Small intestine (tissue), 7 donors: Measurements from ENCODE around the gene TAAR5. TPM values are rescaled to one million over a fixed set of nuclear protein-coding genes. Genes with fewer than 3 reads are reported as not detected.
"Not testable (repeated sequence)": the region's sequence is repeated elsewhere in the genome, so short reads cannot be mapped to it uniquely, and the experiment has no call there.

Experiments used
- DNase-seq, 2 donors: peaks; one replicate each; pipeline versions ENCODE4 v3.0.0 to v3.0.0-alpha.2; 2013
- FAIRE-seq: peaks from 2 replicates; lab custom pipeline; 2012; peaks lifted over from hg19 to GRCh38; lab: Jason Lieb, UNC
- H3K27ac ChIP-seq, 3 donors: one replicate each; pipeline ENCODE4 v1.5.1; 2013; ENCODE audit warnings: low read length in 2 of 3, mild to moderate bottlenecking in 2 of 3, control low read depth in 1 of 3, inconsistent platforms in 1 of 3, low read depth in 1 of 3, moderate library complexity in 1 of 3
- H3K27me3 ChIP-seq, 3 donors: one replicate each; pipeline ENCODE4 v1.6.1; 2013; ENCODE audit warnings: low read length in 3 of 3, inconsistent platforms in 1 of 3; ENCODE audit not compliant: control insufficient read depth in 3 of 3, insufficient read depth in 3 of 3
- H3K36me3 ChIP-seq, 3 donors: one replicate each; pipeline ENCODE4 v1.6.1; 2013; ENCODE audit warnings: low read length in 3 of 3, inconsistent platforms in 1 of 3, low read depth in 1 of 3, mild to moderate bottlenecking in 1 of 3, moderate library complexity in 1 of 3; ENCODE audit not compliant: control insufficient read depth in 3 of 3, insufficient read depth in 2 of 3
- H3K4me1 ChIP-seq, 3 donors: one replicate each; pipeline ENCODE4 v1.6.1; 2013; ENCODE audit warnings: low read length in 2 of 3, inconsistent platforms in 1 of 3, low read depth in 1 of 3, mild to moderate bottlenecking in 1 of 3, moderate library complexity in 1 of 3; ENCODE audit not compliant: control insufficient read depth in 3 of 3, insufficient read depth in 2 of 3
- H3K4me3 ChIP-seq, 3 donors: one replicate each; pipeline ENCODE4 v1.5.1; 2013; ENCODE audit warnings: low read length in 3 of 3, control low read depth in 1 of 3, inconsistent platforms in 1 of 3, low read depth in 1 of 3, mild to moderate bottlenecking in 1 of 3, moderate library complexity in 1 of 3
- H3K9me3 ChIP-seq, 2 donors: one replicate each; pipeline ENCODE4 v1.6.1; 2013; ENCODE audit warnings: low read depth in 1 of 2, low read length in 1 of 2; ENCODE audit not compliant: control insufficient read depth in 2 of 2, insufficient read depth in 1 of 2
- WGBS, 3 donors: extraction: QIAGEN DNeasy Blood & Tissue Kit; methylation state at CpG; one replicate each; pipeline ENCODE4 v1.1.7; 2013; 5-methylcytosine and 5-hydroxymethylcytosine counted together
- polyA plus RNA-seq, 4 donors: library from polyadenylated mRNA; stranded (reverse) in 3 of 4; unstranded in 1 of 4; fragments of 200-250 nt in 3 of 4; fragments of 120-200 nt in 1 of 4; gene quantifications; one replicate each; pipeline versions ENCODE4 v1.2.1 to v1.2.3, GENCODE V29; 2013
- donor health status: healthy with polysubstance abuse.
- donor health status: control.
- donor health status: control.
- donor health status: Bipolar disorder and iron deficiency.
- donor health status: healthy.

TAAR5 gene
- polyA plus RNA-seq, 4 donors: not detected

- FAIRE-seq (no peak), DNase-seq (no peak)
- H3K27me3 ChIP-seq: no peaks in the 10 kb centered on the region
- 32 to 71% (median 71%) methylated on average over 1 of the region's 1 CpG for WGBS, 3 donors
- no peak overlapping the region for H3K4me3 ChIP-seq
- peaks cover 0 to 7% (median 0%) of the 10 kb centered on the region in 3 donors for H3K4me1 ChIP-seq
- H3K27ac ChIP-seq: no peak overlapping the region
- H3K9me3 ChIP-seq: no peaks in the 10 kb centered on the region
- H3K36me3 ChIP-seq: no peaks in the 10 kb centered on the region
Measured at GRCh38 chr6:132616677-132617076, 27.1 kb upstream of the TAAR5 start.

GRCh38 chr6:132614554-132614953 is 25.0 kb upstream of the TAAR5 start:
- Histone ChIP-seq H3K27me3 (no peaks in the 10 kb centered on the region), H3K27ac (peak overlapping the region in 2 of 3 donors; percentile 49 to 76), H3K36me3 (peaks cover 0 to 2% (median 0%) of the 10 kb centered on the region in 3 donors), H3K9me3 (no peaks in the 10 kb centered on the region), H3K4me1 (peaks cover 3 to 14% (median 5%) of the 10 kb centered on the region in 3 donors), H3K4me3 (peak overlapping the region in 2 of 3 donors; percentile 7 to 53)
- FAIRE-seq (peak; percentile 55), DNase-seq (peak in 1 of 2 donors; percentile 75)
- 19 to 38% (median 25%) methylated on average over 7 of the region's 7 CpGs for WGBS, 3 donors

- WGBS, 3 donors: 9 to 46% (median 35%) methylated on average over 4 of the region's 4 CpGs
- Histone ChIP-seq H3K27ac (peak overlapping the region; percentile 21 to 64 (median 32)), H3K9me3 (peaks cover 0 to 8% of the 10 kb centered on the region in 2 donors), H3K4me3 (peak overlapping the region in 1 of 3 donors; percentile 44), H3K27me3 (no peaks in the 10 kb centered on the region), H3K4me1 (peaks cover 5 to 24% (median 7%) of the 10 kb centered on the region in 3 donors), H3K36me3 (peaks cover 0 to 2% (median 0%) of the 10 kb centered on the region in 3 donors)
- DNase-seq: peak; percentile 83 to 91
- no peak for FAIRE-seq
Measured at GRCh38 chr6:132612449-132613108, 23.0 kb upstream of the TAAR5 start.

- peaks cover 0 to 13% of the 10 kb centered on the region in 2 donors for H3K9me3 ChIP-seq
- FAIRE-seq (no peak), DNase-seq (no peak)
- H3K4me3 ChIP-seq: no peak overlapping the region
- H3K4me1 ChIP-seq: peaks cover 5 to 32% (median 11%) of the 10 kb centered on the region in 3 donors
- H3K36me3 ChIP-seq: peaks cover 0 to 2% (median 0%) of the 10 kb centered on the region in 3 donors
- H3K27me3 ChIP-seq: no peaks in the 10 kb centered on the region
- 90 to 94% (median 91%) methylated on average over 2 of the region's 2 CpGs for WGBS, 3 donors
- H3K27ac ChIP-seq: peak overlapping the region in 1 of 3 donors; percentile 64
Measured at GRCh38 chr6:132611616-132612015, 22.1 kb upstream of the TAAR5 start.

- H3K27ac ChIP-seq: peak overlapping the region in 2 of 3 donors; percentile 54 to 68
- WGBS, 3 donors: 16 to 67% (median 35%) methylated on average over 5 of the region's 5 CpGs
- no peaks in the 10 kb centered on the region for H3K27me3 ChIP-seq
- H3K4me1 ChIP-seq: peaks cover 8 to 32% (median 17%) of the 10 kb centered on the region in 3 donors
- H3K4me3 ChIP-seq: no peak overlapping the region
- H3K36me3 ChIP-seq: peaks cover 0 to 2% (median 2%) of the 10 kb centered on the region in 3 donors
- peaks cover 0 to 19% of the 10 kb centered on the region in 2 donors for H3K9me3 ChIP-seq
- peak; percentile 75 to 92 for DNase-seq
- FAIRE-seq: peak; percentile 96
Measured at GRCh38 chr6:132607544-132608233, 18.1 kb upstream of the TAAR5 start.

- H3K4me3 ChIP-seq: no peak overlapping the region
- peaks cover 0 to 2% (median 0%) of the 10 kb centered on the region in 3 donors for H3K36me3 ChIP-seq
- H3K27me3 ChIP-seq: no peaks in the 10 kb centered on the region
- DNase-seq (peak in 1 of 2 donors; percentile 49), FAIRE-seq (no peak)
- H3K27ac ChIP-seq: peak overlapping the region in 1 of 3 donors; percentile 11
- WGBS, 3 donors: 47 to 66% (median 62%) methylated on average over 8 of the region's 8 CpGs
- H3K4me1 ChIP-seq: peaks cover 3 to 19% (median 14%) of the 10 kb centered on the region in 3 donors
- peaks cover 0 to 19% of the 10 kb centered on the region in 2 donors for H3K9me3 ChIP-seq
Measured at GRCh38 chr6:132604635-132605152, 15.2 kb upstream of the TAAR5 start.

- not testable (repeated sequence) for FAIRE-seq
Measured at GRCh38 chr6:132600900-132601299, 11.4 kb upstream of the TAAR5 start.

GRCh38 chr6:132598473-132598872 is 8.9 kb upstream of the TAAR5 start:
- peaks cover 0 to 2% (median 0%) of the 10 kb centered on the region in 3 donors for H3K4me1 ChIP-seq
- H3K4me3 ChIP-seq: no peak overlapping the region
- no peaks in the 10 kb centered on the region for H3K9me3 ChIP-seq
- WGBS, 3 donors: 17 to 42% (median 39%) methylated on average over 3 of the region's 3 CpGs
- no peak overlapping the region for H3K27ac ChIP-seq
- no peaks in the 10 kb centered on the region for H3K36me3 ChIP-seq
- DNase-seq (peak; percentile 24 to 46), FAIRE-seq (no peak)
- H3K27me3 ChIP-seq: no peaks in the 10 kb centered on the region

More at GRCh38 chr6:132600900-132601299, 11.4 kb upstream of the TAAR5 start:
- not testable (repeated sequence) for H3K4me1 ChIP-seq, H3K27ac ChIP-seq, H3K9me3 ChIP-seq, H3K36me3 ChIP-seq, H3K4me3 ChIP-seq, H3K27me3 ChIP-seq, DNase-seq
